OCI-LY1 (cell line): Measurements from ENCODE around the gene SAMD5.

Experiments
- CTCF ChIP-seq: fragments of 200-600 bp; sonication (generic), shearing (Covaris generic); IDR thresholded peaks from 2 replicates; pipeline ENCODE4 v1.5.1; 2017; ENCODE audit warnings: mild to moderate bottlenecking, antibody characterized with exemption, low read length, moderate library complexity, mixed read lengths
- EZH2 ChIP-seq: fragments of 200-600 bp; sonication (generic), shearing (Covaris generic); IDR thresholded peaks from 2 replicates; pipeline ENCODE4 v1.8.0; 2017; ENCODE audit warnings: borderline replicate concordance, mixed run types, mild to moderate bottlenecking, antibody characterized with exemption, low read length, moderate library complexity, mixed read lengths

DNA sequence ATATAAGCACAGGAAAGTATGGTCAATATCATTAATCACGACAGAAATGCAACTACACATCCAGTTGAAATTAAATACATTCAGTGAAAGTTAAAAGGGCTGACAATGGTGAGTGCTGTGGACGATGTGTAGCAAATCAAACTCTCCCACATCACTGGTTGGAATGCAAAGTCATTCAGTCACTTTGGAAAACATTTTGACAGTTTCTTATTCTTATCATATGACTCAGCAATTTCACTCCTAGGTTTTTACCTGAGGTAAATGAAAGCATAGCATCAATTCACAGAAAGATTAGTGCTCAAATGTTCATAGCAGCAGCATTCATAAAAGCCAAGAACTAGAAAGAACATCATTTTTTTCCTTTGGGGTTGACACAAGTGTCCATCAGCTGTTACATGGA is 28.6 kb upstream of the SAMD5 start:
- TF ChIP-seq CTCF (no peak), EZH2 (no peak)
